ENCODE data around the gene CD160. TPM values are rescaled to one million over a fixed set of nuclear protein-coding genes. Genes with fewer than 3 reads are reported as not detected.

The CD160 gene
- total RNA-seq, 3 donors from 2014 or later (not counting 1 experiment from before 2014, with no cell fraction given): 77.7 to 150 (median 83.4) TPM

- intact Hi-C loops (cut with micrococcal nuclease): no loop called here
- H3K4me3 Mint-ChIP-seq: no peak overlapping the region
These were observed 63.2 kb downstream of the CD160 start for GRCh38 chr1:145782272-145783099.

GRCh38 chr1:145784409-145784808, 65.1 kb downstream of the CD160 start:
- Mint-ChIP-seq H3K27me3 (ENCODE audit: low read depth in 2 of 2) (no peaks in the 10 kb centered on the region), H3K4me1 (peaks cover 18 to 37% of the 10 kb centered on the region in 2 donors), H3K4me3 (no peak overlapping the region), H3K36me3 (no peaks in the 10 kb centered on the region), H3K9me3 (no peaks in the 10 kb centered on the region), H3K27ac (peak overlapping the region in 1 of 2 donors; percentile 59)
- no peaks in the 10 kb centered on the region for H3K9me3 ChIP-seq (ENCODE audit: control insufficient read depth, insufficient read depth, low read length)
- intact Hi-C loops (cut with micrococcal nuclease): no loop called here
- no peak overlapping the region for H3K4me3 ChIP-seq (ENCODE audit: low read length)
- H3K27me3 ChIP-seq (ENCODE audit: control insufficient read depth, insufficient read depth, low read length): no peaks in the 10 kb centered on the region
- WGBS (ENCODE audit: insufficient coverage): 100% methylated on average over 1 of the region's 3 CpGs
- H3K4me1 ChIP-seq (ENCODE audit: control insufficient read depth, insufficient read depth, low read length): no peaks in the 10 kb centered on the region
- TF ChIP-seq CTCF (IDR thresholded peaks at IDR 0.05): no peak
- H3K36me3 ChIP-seq (ENCODE audit: control insufficient read depth, insufficient read depth, low read length): peaks cover 24% of the 10 kb centered on the region
- no peak for ATAC-seq
- no peak overlapping the region for H3K27ac ChIP-seq (ENCODE audit: low read length)
- no peak for DNase-seq

More at GRCh38 chr1:145782272-145783099, 63.2 kb downstream of the CD160 start:
- peaks cover 22% of the 10 kb centered on the region for H3K36me3 ChIP-seq (ENCODE audit: control insufficient read depth, insufficient read depth, low read length)
- ATAC-seq (no peak), DNase-seq (no peak)
- 99% methylated on average over 10 of the region's 10 CpGs for WGBS (ENCODE audit: insufficient coverage)
- H3K27me3 ChIP-seq (ENCODE audit: control insufficient read depth, insufficient read depth, low read length): no peaks in the 10 kb centered on the region
- Mint-ChIP-seq H3K27me3 (ENCODE audit: low read depth in 2 of 2) (no peaks in the 10 kb centered on the region), H3K9me3 (no peaks in the 10 kb centered on the region), H3K4me1 (peaks cover 18 to 41% of the 10 kb centered on the region in 2 donors), H3K36me3 (no peaks in the 10 kb centered on the region), H3K27ac (peak overlapping the region in 1 of 2 donors; percentile 32)
- no peaks in the 10 kb centered on the region for H3K4me1 ChIP-seq (ENCODE audit: control insufficient read depth, insufficient read depth, low read length)
- no peaks in the 10 kb centered on the region for H3K9me3 ChIP-seq (ENCODE audit: control insufficient read depth, insufficient read depth, low read length)
- no peak overlapping the region for H3K27ac ChIP-seq (ENCODE audit: low read length)
- no peak overlapping the region for H3K4me3 ChIP-seq (ENCODE audit: low read length)
- TF ChIP-seq CTCF (IDR thresholded peaks at IDR 0.05): no peak

- TF ChIP-seq CTCF (IDR thresholded peaks at IDR 0.05): no peak
- no peak overlapping the region for H3K27ac ChIP-seq (ENCODE audit: low read length)
- WGBS (ENCODE audit: insufficient coverage): 95% methylated on average over 1 of the region's 1 CpG
- peaks cover 24% of the 10 kb centered on the region for H3K36me3 ChIP-seq (ENCODE audit: control insufficient read depth, insufficient read depth, low read length)
- no peaks in the 10 kb centered on the region for H3K9me3 ChIP-seq (ENCODE audit: control insufficient read depth, insufficient read depth, low read length)
- intact Hi-C loops (cut with micrococcal nuclease): no loop called here
- Mint-ChIP-seq H3K27ac (peak overlapping the region; percentile 15 to 59), H3K9me3 (no peaks in the 10 kb centered on the region), H3K27me3 (ENCODE audit: low read depth in 2 of 2) (no peaks in the 10 kb centered on the region), H3K36me3 (no peaks in the 10 kb centered on the region), H3K4me3 (no peak overlapping the region), H3K4me1 (peaks cover 18 to 37% of the 10 kb centered on the region in 2 donors)
- ATAC-seq: no peak
- H3K4me3 ChIP-seq (ENCODE audit: low read length): no peak overlapping the region
- H3K27me3 ChIP-seq (ENCODE audit: control insufficient read depth, insufficient read depth, low read length): no peaks in the 10 kb centered on the region
- DNase-seq: no peak
- H3K4me1 ChIP-seq (ENCODE audit: control insufficient read depth, insufficient read depth, low read length): no peaks in the 10 kb centered on the region
These were observed 66.2 kb downstream of the CD160 start for GRCh38 chr1:145785547-145785946.

All from natural killer cell (primary cell).